GM19025 (cell line): ENCODE results near the gene THSD7A.

Experiments
- ATAC-seq: cut with Tn5 transposase; IDR thresholded peaks from one replicate; pipeline ENCODE4 v1.9.1; 2021; ENCODE audit warnings: mild to moderate bottlenecking, low read depth, moderate library complexity; ENCODE audit not compliant: unreplicated experiment

The THSD7A gene

DNA sequence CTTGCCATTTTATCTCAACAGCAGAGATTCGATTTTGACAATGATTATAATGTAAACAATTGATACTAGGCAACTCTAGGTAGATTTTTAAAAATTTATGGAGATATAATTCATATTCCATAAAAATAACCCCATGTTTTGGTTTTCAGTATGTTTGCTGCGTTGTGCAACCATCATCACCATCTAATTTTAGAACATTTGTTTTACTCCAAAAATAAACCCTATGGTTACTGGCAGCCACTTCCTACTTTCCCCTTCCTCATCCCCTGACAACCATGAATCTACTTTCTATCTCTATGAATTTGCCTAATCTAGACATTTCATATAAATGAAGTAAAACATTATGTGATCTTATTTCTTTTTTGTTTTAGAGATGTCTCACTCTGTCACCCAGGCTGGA, 401.9 kb downstream of the THSD7A start:
- no peak for ATAC-seq

- no peak for ATAC-seq
Measured at GRCh38 chr7:11428877-11429581, 403.0 kb downstream of the THSD7A start.

GRCh38 chr7:11427686-11428273, 404.2 kb downstream of the THSD7A start:
- ATAC-seq = no peak

GRCh38 chr7:11424006-11424405, 408.0 kb downstream of the THSD7A start:
- ATAC-seq = no peak

- ATAC-seq = no peak
Measured at GRCh38 chr7:11420049-11420448, 411.9 kb downstream of the THSD7A start.

DNA sequence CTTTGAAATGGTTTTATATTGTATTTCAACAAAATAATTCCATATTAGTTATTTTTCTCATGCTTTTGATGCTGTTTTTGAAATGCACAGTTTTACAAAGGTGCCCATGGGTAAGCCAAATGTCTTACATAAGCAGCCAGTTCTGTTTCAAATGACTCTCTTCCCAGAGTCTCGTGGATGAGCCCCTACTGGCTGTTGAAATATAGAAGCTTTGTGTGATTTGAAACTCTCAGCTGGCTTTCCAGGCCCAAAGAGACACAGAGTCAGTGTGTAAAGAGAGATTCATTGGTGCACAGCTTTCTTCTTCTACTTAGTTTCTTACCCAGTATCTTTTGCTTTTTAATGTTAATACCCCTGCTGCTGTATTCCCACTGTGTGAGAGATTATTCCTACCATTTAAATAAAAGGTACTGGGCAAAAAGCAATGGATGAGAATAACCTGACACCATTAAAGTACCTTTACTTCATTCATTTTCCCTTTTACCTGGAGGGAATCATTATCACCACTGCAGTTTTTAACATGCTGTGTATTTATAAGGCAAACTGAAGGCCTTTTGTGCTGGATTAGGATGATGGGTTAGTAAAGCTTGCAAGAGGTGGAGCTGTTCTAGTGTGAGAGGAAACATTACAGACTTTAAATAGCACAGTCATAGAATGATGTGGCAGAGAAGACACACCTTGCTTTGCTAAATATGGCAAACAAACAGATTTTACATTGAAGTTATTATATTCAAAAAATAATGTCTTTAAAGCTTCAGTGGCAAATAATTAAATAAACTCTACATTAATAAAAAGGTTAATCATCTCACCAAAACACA, 415.1 kb downstream of the THSD7A start:
- ATAC-seq = no peak

- ATAC-seq = no peak
Measured at GRCh38 chr7:11415101-11415500, 416.9 kb downstream of the THSD7A start.

DNA sequence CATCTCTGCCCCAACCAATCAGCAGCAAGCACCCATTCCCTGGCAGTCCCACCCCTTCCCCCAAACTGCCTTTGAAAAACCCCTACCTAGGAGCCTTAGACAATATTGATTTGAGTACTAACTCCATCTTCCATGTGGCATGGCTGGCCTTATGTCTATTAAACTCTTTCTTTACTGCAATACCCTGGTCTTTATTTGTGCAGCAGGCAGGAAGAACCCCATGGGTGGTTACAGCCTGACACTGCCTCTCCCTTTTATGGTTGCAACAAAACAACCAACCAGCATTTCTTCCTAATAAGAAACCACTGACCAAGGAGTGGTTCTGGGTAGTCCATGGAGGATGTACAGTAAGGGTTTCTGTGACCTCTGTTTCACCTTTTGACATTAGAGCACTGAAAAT, 418.1 kb downstream of the THSD7A start:
- no peak for ATAC-seq

DNA sequence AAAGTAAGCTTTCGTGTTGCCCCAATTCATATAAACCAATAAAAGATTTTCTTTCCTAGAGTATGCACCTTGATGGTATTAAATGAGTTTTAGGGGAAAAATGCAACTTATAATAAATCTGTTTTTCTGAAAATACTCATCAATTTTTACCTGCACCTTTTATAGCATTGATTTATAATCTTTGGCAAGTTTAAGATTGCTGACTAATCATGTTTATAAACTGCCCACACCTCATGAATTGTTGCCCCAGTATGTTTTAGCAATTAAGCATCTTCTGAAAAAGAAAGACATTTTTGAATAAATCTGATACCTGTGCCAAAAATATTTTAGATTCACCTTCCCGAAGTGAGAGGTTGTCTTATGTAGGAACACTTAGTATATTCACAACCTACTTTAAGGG, 420.0 kb downstream of the THSD7A start:
- no peak for ATAC-seq

GRCh38 chr7:11410656-11411644, 421.0 kb downstream of the THSD7A start:
- no peak for ATAC-seq

DNA sequence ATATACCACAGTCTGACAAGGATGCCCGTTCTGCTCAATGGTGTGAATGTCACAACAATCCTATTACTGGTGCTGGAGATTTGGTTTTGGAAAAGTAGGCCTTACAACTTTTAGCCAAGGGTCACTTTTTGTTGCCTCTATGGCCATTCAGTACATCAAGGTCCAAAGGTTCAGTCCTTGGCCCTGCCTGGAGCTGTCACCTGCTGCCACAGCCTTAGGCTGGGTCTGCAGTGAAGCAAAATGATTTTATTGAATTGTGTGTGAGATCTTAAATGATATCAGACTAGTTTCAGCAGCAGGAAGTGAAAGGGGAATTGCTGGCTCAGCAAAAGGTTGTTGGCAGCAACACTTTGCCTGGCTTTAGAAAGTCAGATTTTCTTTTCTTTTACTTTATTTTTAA, 427.6 kb downstream of the THSD7A start:
- ATAC-seq = no peak

DNA sequence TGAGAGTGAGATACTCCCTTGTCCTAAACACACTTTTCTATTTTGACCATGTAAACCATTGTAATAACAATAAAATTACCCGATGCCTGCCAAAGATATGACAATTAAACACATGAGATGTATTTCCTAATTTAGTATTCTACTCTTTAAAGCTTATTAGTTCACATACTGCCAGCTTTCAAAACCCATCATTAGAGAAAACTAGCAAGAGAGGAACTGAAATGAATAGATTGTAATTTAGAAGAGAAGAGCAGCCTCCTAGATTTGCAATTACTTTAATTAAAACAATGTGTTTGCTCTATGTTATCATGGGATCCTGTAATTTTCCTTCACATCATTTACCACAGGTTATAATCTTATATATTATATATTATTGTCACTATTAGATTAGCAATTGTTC, 428.2 kb downstream of the THSD7A start:
- ATAC-seq = no peak

DNA sequence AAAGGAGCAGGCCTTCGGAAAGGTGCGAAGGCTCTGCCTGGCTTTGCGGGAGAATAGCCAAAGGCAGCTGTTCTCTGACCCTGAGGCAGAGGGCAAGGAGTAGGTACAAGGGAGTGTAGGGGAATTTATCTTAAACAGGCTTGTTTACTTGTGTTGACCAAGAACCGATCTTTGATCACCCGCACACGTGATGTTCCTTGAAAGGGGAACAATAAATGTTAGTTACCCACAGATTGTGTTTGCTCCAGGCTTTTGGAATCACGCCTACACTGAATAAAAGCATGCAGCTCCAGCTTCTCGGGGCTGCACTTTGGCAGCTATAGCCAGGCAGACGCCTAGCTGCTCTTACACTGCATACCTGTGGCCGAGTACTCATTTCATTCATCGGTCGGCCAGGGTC, 437.6 kb downstream of the THSD7A start:
- no peak for ATAC-seq

GRCh38 chr7:11379641-11380040, 452.4 kb downstream of the THSD7A start:
- ATAC-seq = no peak

- ATAC-seq = no peak
Measured at GRCh38 chr7:11376529-11376928, 455.5 kb downstream of the THSD7A start.

- ATAC-seq = no peak
Measured at GRCh38 chr7:11374629-11375028, 457.4 kb downstream of the THSD7A start.

- no peak for ATAC-seq
Measured at GRCh38 chr7:11373546-11374142, 458.4 kb downstream of the THSD7A start.

- ATAC-seq = no peak
Measured at GRCh38 chr7:11369696-11370095, 462.3 kb downstream of the THSD7A start.

GRCh38 chr7:11366118-11366517, 465.9 kb downstream of the THSD7A start:
- no peak for ATAC-seq

- ATAC-seq = no peak
Measured at GRCh38 chr7:11358637-11359036, 473.4 kb downstream of the THSD7A start.
